ENCODE measurements around the gene GPX8. TPM values are rescaled to one million over a fixed set of nuclear protein-coding genes. Genes with fewer than 3 reads are reported as not detected.
A peak's percentile ranks its signal among the peaks of the same experiment; 100 is the strongest.

The GPX8 gene, protein sequence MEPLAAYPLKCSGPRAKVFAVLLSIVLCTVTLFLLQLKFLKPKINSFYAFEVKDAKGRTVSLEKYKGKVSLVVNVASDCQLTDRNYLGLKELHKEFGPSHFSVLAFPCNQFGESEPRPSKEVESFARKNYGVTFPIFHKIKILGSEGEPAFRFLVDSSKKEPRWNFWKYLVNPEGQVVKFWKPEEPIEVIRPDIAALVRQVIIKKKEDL
- not detected for total RNA-seq

DNA sequence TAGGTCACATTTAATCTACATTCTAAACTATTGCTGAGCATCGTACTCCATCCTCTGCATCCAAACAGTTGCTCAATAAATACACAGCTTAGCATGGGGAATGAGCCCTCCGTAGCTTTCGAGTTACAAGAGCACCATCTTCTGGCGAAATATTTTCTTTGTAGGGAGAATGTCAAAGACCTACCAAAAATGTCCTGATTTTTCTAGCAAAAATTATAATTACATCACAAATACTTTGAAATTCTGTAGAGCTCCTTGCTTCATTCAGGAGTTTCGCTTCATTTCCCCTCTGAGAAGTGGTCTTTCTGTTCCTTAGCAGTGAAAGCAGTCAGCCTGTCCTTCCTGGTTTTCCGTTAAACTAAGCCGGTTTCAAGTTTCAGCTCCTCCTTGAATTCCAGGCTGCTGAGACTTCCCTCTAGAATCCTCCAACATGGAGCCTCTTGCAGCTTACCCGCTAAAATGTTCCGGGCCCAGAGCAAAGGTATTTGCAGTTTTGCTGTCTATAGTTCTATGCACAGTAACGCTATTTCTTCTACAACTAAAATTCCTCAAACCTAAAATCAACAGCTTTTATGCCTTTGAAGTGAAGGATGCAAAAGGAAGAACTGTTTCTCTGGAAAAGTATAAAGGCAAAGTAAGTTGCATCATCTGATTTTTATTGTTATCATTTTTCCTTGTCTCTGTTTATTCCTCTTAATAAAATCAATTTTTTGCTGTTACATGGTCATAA, at the start of gene GPX8:
Gene GPX8, plus strand, starts transcription at position 409 of the 730 bp plus-strand sequence. Its CDS starts 22 bp downstream, at position 431.
- H3K4me1 Mint-ChIP-seq, result peaks cover 4% of the 10 kb centered on the region
- H3K9me3 Mint-ChIP-seq (ENCODE audit: low read depth), result no peaks in the 10 kb centered on the region
- DNase-seq (no peak), ATAC-seq (peak; percentile 76)
- H3K27me3 Mint-ChIP-seq, result peaks cover 45% of the 10 kb centered on the region
- H3K4me3 Mint-ChIP-seq, result no peak within 1 kb of the TSS
- H3K27ac Mint-ChIP-seq, result no peak within 1 kb of the TSS
- CTCF ChIA-PET, result interaction anchor here (0.8 to 2.7 kb wide), 35 partner anchors 8 to 925 kb away, joined by 3 to 143 read pairs (median 4); partner anchors contain the start of genes CCNO, CDC20B and SNX18
- H3K36me3 Mint-ChIP-seq, result no peaks in the 10 kb centered on the region

DNA sequence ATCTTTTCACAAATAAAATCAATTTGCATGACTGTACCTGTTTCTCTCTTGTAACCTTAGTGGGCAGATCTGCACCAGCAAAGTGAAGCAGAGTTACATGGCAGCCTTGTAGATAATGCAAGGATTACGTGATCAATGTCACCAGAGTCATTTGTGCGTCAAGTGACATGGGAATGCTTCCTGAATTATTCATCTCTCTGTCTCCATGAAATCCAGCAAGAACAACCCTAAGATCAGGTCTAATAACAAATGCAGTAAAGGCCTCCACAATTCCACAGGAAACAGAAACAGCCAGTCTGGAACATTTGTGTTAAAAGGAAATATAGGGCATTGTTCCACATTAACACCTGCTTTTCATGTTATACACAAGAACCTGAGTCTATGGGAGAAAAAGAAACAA, 49.8 kb upstream of the GPX8 start:
- DNase-seq (no peak), ATAC-seq (no peak)
- Mint-ChIP-seq H3K9me3 (ENCODE audit: low read depth) (no peaks in the 10 kb centered on the region), H3K27me3 (no peaks in the 10 kb centered on the region), H3K27ac (peak overlapping the region; percentile 5), H3K36me3 (peaks cover 61% of the 10 kb centered on the region), H3K4me1 (peaks cover 64% of the 10 kb centered on the region), H3K4me3 (no peak overlapping the region)
- CTCF ChIA-PET, result interaction anchor here (1.0 kb wide), 1 partner anchor 204 kb away, joined by 3 read pairs; no protein-coding TSS in a partner anchor

DNA sequence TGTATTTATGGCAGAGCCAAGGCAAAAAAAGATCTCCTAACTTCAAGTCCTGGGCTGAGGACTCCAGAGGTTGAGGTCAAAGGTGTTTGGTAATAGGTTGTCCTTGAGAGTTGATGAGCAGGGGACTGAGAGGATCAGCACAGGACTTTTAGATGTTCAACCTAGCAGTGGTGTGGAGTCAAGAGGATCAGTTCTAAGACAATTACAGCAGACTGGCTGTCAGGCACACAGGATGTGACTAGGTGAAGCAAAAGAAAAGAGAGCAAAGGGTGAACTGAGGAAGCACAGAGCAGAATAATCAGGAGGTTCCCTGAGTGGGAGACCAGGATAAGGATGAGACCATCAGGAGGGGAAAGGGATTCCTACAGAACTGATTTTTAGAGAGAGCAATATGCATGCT, 46.6 kb upstream of the GPX8 start:
- no peak overlapping the region for H3K4me3 Mint-ChIP-seq
- H3K9me3 Mint-ChIP-seq (ENCODE audit: low read depth), result no peaks in the 10 kb centered on the region
- DNase-seq (no peak), ATAC-seq (peak; percentile 55)
- CTCF ChIA-PET, result interaction anchor here (1.5 to 1.8 kb wide), 2 partner anchors 33 to 169 kb away, joined by 4 to 5 read pairs; no protein-coding TSS in a partner anchor
- peaks cover 37% of the 10 kb centered on the region for H3K36me3 Mint-ChIP-seq
- peak overlapping the region; percentile 30 for H3K27ac Mint-ChIP-seq
- H3K4me1 Mint-ChIP-seq, result peaks cover 43% of the 10 kb centered on the region
- H3K27me3 Mint-ChIP-seq, result no peaks in the 10 kb centered on the region

DNA sequence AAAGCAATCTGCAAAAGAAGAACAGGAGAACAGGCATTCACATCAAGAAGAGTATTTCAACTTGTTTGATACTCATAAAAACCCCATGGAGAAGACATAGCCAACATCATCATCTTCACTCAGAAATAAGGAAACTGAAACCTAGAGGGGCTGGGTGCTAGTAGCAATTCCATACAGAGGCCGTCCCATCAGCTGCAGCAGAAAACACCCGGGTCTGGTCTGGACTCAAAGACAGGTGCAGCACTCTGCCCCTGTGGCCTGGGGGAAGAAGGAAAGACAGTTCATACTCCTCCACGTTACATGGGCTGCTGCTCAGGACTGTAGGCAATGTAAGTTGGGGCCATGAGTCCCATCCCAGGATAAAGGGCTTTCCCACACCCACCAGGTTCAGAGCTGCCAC, 45.9 kb upstream of the GPX8 start:
- CTCF ChIA-PET, result interaction anchor here (1.1 to 1.8 kb wide), 3 partner anchors 33 to 171 kb away, joined by 3 to 5 read pairs (median 4); no protein-coding TSS in a partner anchor
- H3K36me3 Mint-ChIP-seq, result peaks cover 34% of the 10 kb centered on the region

DNA sequence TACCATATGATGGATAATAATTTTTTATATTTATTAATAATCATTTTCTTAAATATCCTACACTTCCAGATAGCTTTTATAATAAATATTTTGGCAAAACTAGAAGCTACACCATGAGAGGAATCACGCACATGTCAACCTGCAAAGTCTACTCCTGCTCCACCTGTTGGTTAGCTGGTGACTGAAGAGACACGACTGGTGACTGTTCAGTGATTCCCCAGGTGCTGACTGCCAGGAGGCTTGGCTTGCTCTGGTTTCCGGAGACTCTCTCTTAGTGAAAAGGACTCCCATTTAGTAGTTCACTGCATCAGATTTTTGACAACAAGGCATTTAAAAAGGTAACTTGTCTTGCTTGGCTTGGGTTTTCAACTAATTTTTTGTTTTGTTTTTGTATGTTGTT, 36.6 kb upstream of the GPX8 start:
- peaks cover 7% of the 10 kb centered on the region for H3K9me3 Mint-ChIP-seq (ENCODE audit: low read depth)
- H3K4me1 Mint-ChIP-seq, result peaks cover 11% of the 10 kb centered on the region
- no peaks in the 10 kb centered on the region for H3K27me3 Mint-ChIP-seq
- CTCF ChIA-PET, result interaction anchor here (1.2 to 1.6 kb wide), 2 partner anchors 18 to 179 kb away, joined by 3 to 4 read pairs; no protein-coding TSS in a partner anchor
- DNase-seq (no peak), ATAC-seq (no peak)
- H3K36me3 Mint-ChIP-seq, result peaks cover 15% of the 10 kb centered on the region
- H3K27ac Mint-ChIP-seq, result no peak overlapping the region
- H3K4me3 Mint-ChIP-seq, result no peak overlapping the region

More for the DNA sequence above, 45.9 kb upstream of the GPX8 start:
- ATAC-seq (no peak), DNase-seq (no peak)
- peaks cover 35% of the 10 kb centered on the region for H3K4me1 Mint-ChIP-seq
- H3K9me3 Mint-ChIP-seq (ENCODE audit: low read depth), result no peaks in the 10 kb centered on the region
- H3K27me3 Mint-ChIP-seq, result no peaks in the 10 kb centered on the region
- H3K27ac Mint-ChIP-seq, result peak overlapping the region; percentile 30
- no peak overlapping the region for H3K4me3 Mint-ChIP-seq

DNA sequence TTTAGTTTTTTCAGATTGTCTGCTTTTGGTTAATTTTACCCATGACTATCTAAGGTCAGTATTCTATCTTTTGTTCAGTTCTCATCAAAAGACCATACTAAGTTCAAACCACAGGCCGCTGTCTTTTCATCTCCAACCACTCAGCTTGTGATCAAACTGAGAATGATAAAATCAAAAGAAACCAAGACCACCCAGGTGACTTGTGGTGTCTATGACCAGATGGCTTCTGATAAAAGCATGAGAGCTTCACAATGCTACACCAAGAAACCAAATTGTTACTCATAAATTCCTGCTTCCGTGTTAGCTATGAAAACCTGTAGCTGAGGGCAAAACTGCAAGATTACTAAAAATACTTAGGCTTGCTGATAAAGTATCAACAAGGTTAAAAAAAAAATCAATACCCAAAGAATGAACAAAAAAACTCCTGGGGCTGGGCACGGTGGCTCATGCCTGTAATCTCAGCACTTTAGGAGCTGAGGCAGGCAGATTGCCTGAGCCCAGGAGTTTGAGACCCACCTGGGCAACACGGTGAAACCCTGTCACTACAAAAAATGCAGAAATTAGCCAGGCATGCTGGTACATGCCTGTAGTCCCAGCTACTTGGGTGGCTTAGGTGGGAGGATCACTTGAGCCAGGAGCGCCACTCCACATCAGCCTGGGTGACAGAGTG, 25.8 kb upstream of the GPX8 start:
- peaks cover 15% of the 10 kb centered on the region for H3K9me3 Mint-ChIP-seq (ENCODE audit: low read depth)
- peak; percentile 81 for DNase-seq
- ATAC-seq, result peak; percentile 94
- H3K27me3 Mint-ChIP-seq, result no peaks in the 10 kb centered on the region
- peaks cover 34% of the 10 kb centered on the region for H3K36me3 Mint-ChIP-seq
- peak overlapping the region; percentile 79 for H3K27ac Mint-ChIP-seq
- CTCF ChIA-PET, result interaction anchor here (0.8 to 2.0 kb wide), 15 partner anchors 11 to 618 kb away, joined by 3 to 9 read pairs (median 4); partner anchors contain the start of gene GZMA
- no peak overlapping the region for H3K4me3 Mint-ChIP-seq
- H3K4me1 Mint-ChIP-seq, result peaks cover 33% of the 10 kb centered on the region

DNA sequence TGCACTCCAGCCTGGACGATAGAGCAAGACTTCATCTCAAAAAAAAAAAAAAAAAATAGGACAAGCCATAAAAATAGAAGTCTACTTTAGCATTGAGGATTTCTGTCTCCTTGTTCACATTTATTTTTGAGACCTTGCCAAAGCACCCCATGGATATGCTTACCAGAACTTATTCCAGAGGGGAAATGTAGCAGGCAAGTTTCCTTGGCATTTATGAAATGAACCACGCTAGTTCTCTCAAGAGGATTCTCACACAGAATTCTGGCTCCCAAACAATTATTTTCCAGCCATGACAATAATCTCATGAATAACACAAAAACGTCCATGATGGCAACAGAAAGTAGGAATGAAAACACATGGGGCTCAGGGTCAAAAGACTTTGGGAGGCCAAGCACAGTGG, 23.4 kb upstream of the GPX8 start:
- CTCF ChIA-PET, result interaction anchor here (2.0 kb wide), 1 partner anchor 10 kb away, joined by 9 read pairs; no protein-coding TSS in a partner anchor
- ATAC-seq, result no peak
- no peaks in the 10 kb centered on the region for H3K27me3 Mint-ChIP-seq
- no peak overlapping the region for H3K27ac Mint-ChIP-seq
- H3K36me3 Mint-ChIP-seq, result peaks cover 17% of the 10 kb centered on the region
- H3K4me1 Mint-ChIP-seq, result peaks cover 46% of the 10 kb centered on the region
- no peak for DNase-seq
- no peak overlapping the region for H3K4me3 Mint-ChIP-seq
- H3K9me3 Mint-ChIP-seq (ENCODE audit: low read depth), result peaks cover under 1% of the 10 kb centered on the region

DNA sequence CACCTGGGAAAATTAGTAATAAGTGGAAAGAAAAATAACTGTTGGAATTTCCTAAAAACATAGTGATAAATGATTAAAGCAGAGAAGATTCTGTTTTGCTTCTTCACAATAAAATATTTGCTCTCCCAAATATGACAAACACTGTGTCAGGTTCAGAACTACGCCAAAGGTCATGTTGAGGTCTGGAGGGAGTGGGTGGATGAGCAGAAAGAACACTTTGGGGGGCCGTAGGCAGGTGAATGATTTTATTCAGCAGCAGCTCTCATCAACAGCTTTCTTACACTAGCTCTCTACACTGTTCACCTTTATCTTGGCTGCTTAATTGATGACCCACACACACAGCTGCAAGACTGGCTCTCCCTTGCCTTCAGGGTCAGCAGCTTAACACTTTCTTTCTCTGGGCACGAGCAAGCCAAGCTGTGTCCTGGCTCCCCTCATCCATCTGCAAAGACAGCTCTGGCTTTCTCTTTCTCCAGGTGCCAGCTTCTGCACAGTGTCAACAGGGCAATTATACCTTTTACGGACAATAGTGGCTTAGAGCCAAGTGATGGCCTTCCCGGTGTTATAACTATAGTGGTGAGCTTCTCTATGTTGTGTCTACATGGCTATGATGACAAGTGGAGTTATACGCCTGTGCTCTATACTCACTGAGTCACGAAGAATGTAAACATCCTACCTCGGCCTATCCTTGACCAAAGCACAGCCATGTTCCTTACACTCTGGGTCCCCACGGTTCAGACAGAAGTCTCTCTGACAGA, 18.9 kb upstream of the GPX8 start:
- Mint-ChIP-seq H3K27ac (peak overlapping the region; percentile 82), H3K27me3 (no peaks in the 10 kb centered on the region), H3K4me1 (peaks cover 58% of the 10 kb centered on the region), H3K36me3 (peaks cover 10% of the 10 kb centered on the region), H3K9me3 (ENCODE audit: low read depth) (no peaks in the 10 kb centered on the region), H3K4me3 (no peak overlapping the region)
- ATAC-seq (no peak), DNase-seq (no peak)
- CTCF ChIA-PET, result interaction anchor here (0.8 to 4.6 kb wide), 10 partner anchors 8 to 236 kb away, joined by 3 to 45 read pairs (median 4); partner anchors contain the start of genes GPX8 and GZMA

DNA sequence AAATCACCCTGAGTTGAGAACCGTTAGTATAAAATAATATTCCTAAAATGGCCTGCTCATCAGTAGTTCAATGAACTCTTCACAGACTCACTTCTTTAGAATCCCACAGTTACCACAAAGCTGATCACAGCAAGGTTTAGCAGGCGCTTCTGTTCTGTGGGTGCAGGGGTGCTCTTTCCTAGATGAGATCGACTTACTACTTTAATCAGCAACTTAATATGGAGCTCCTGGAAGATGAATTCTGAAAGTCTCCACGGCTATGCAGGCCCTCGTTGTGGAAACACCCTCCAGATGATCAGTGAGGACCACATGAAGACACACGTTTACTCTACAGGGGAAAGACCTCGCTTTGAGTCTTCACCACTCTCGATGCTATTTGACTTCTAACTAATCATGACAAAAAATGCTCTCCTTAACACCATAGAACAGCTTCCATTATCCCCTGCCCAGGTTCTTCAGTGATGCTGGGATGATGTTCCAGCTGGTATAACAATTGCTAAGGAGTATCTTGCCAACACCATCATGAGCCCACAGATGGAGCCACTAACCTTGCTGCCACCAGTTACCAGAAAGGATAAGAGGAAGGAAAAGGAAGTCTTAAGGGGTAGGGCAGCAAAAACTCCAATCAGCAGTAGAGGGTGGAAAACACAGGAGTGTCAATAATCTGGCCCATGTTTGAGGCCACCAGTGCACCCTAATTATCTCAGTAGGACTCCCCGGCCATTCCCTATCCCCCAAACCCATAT, 17.9 kb upstream of the GPX8 start:
- Mint-ChIP-seq H3K4me1 (peaks cover 64% of the 10 kb centered on the region), H3K36me3 (peaks cover 7% of the 10 kb centered on the region), H3K4me3 (peak overlapping the region; percentile 3), H3K27ac (peak overlapping the region; percentile 82), H3K27me3 (no peaks in the 10 kb centered on the region), H3K9me3 (ENCODE audit: low read depth) (no peaks in the 10 kb centered on the region)
- DNase-seq (peak; percentile 69), ATAC-seq (peak; percentile 70)
- CTCF ChIA-PET, result interaction anchor here (0.6 to 4.6 kb wide), 12 partner anchors 9 to 237 kb away, joined by 3 to 45 read pairs (median 4); partner anchors contain the start of genes GPX8 and GZMA

DNA sequence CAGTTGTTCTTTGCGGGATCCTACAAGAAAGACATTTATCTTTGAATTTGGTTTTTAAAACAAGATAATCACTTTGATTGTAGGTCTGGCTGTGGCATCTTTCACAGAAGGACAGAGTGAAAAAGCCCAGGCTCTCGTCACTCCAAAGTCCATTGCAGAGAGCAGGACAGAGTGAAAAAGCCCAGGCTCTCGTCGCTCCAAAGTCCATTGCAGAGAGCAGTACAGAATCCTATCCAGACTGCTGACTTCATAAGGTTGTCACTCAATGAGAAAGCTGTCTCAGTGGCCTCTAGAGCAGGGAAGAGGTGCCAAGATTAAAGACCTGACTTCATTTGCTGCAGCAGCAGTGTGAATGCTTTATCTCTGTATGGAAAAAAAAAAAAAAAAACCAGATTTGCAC, 16.3 kb upstream of the GPX8 start:
- peaks cover 60% of the 10 kb centered on the region for H3K4me1 Mint-ChIP-seq
- no peak overlapping the region for H3K27ac Mint-ChIP-seq
- no peaks in the 10 kb centered on the region for H3K27me3 Mint-ChIP-seq

DNA sequence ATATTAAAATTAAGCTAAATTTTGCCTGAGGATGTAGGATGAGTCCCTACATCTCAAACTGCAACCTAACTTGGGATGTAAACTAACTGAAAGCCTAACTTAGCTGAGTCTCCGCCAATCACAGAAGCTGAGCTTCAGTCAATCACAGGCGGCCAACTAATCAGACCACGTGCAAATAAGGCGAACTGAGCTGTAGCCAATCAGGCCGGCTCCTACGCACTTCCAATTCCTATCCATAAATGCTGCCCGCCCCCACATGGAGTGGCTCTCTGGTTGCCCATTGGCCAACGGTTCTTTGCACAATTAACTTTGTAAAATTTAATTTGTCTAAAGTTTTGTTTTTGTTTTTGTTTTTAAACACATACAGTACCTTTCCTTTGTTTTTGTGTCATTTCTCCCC, 13.9 kb upstream of the GPX8 start:
- peaks cover 6% of the 10 kb centered on the region for H3K27me3 Mint-ChIP-seq
- H3K9me3 Mint-ChIP-seq (ENCODE audit: low read depth), result no peaks in the 10 kb centered on the region
- ATAC-seq, result no peak
- H3K36me3 Mint-ChIP-seq, result peaks cover 2% of the 10 kb centered on the region
- CTCF ChIA-PET, result interaction anchor here (0.8 to 4.0 kb wide), 33 partner anchors 9 to 629 kb away, joined by 3 to 74 read pairs (median 6); partner anchors contain the start of genes GPX8, GZMA and SNX18
- peak overlapping the region; percentile 38 for H3K4me3 Mint-ChIP-seq
- peak overlapping the region; percentile 75 for H3K27ac Mint-ChIP-seq
- peaks cover 48% of the 10 kb centered on the region for H3K4me1 Mint-ChIP-seq
- no peak for DNase-seq

More for the DNA sequence above, 16.3 kb upstream of the GPX8 start:
- DNase-seq (no peak), ATAC-seq (no peak)
- Mint-ChIP-seq H3K9me3 (ENCODE audit: low read depth) (no peaks in the 10 kb centered on the region), H3K4me3 (no peak overlapping the region), H3K36me3 (peaks cover 2% of the 10 kb centered on the region)
- CTCF ChIA-PET, result interaction anchor here (0.9 to 4.0 kb wide), 7 partner anchors 8 to 626 kb away, joined by 3 to 74 read pairs (median 10); partner anchors contain the start of genes GZMA and SNX18
